Measurements from ENCODE around the gene CDH24. TPM values are rescaled to one million over a fixed set of nuclear protein-coding genes. Genes with fewer than 3 reads are reported as not detected.

Gene CDH24
- total and polyA plus RNA-seq, 2 of the 8 experiments (the other 6 are each of a cell fraction or from before 2014, with no cell fraction given): 18.1 to 27.6 TPM

DNA sequence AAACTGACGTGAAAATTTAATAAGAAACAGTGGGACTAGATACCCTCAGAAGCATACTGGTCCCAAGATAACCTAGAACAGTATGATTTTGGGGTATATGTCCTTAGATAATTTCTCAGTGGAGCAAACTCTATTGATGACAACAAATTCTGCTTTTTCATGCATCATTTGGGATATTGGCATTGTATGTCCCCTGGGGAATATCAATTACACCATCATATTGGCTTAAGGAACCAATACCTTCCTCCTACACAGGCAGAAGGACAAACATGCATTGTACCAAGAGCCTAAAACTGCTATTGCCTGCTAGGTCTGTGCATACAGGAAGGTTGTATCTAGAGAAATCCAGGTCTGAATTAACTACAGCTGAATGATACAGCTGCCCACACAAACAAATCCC, 17.6 kb upstream of the CDH24 start:
- no peak overlapping the region for H2BK12ac ChIP-seq (ENCODE audit: low read depth, low read length)
- no peak for TF ChIP-seq ASH2L (IDR thresholded peaks at IDR 0.05; ENCODE audit: low read length)
- no peak for TF ChIP-seq NRF1 (IDR thresholded peaks at IDR 0.05; ENCODE audit: low read depth, low read length)
- no peak for TF ChIP-seq TEAD4 (IDR thresholded peaks at IDR 0.05; ENCODE audit: low read depth, low read length)
- no peak for TF ChIP-seq SP1 (IDR thresholded peaks at IDR 0.05; ENCODE audit: low read depth, low read length)
- no peak for TF ChIP-seq EGR1 (IDR thresholded peaks at IDR 0.05; ENCODE audit: borderline replicate concordance, low read depth, low read length)
- no peak for TF ChIP-seq RAD21 (IDR thresholded peaks at IDR 0.05 in 1 of 2, conservative IDR thresholded peaks at IDR 0.05 in 1 of 2; ENCODE audit: low read depth in 2 of 2, low read length in 2 of 2)
- no peak for TF ChIP-seq JUN (IDR thresholded peaks at IDR 0.05; ENCODE audit: low read depth, low read length)
- TF ChIP-seq TAF1 (IDR thresholded peaks at IDR 0.05; ENCODE audit: low read depth, low read length): no peak
- TF ChIP-seq SRF (IDR thresholded peaks at IDR 0.05; ENCODE audit: low read depth, low read length): no peak
- TF ChIP-seq CREB1 (IDR thresholded peaks at IDR 0.05): no peak
- no peak for TF ChIP-seq JUND (IDR thresholded peaks at IDR 0.05; ENCODE audit: low read length)
- no peak for TF ChIP-seq SAP30 (IDR thresholded peaks at IDR 0.05; ENCODE audit: insufficient read depth, insufficient replicate concordance, low read length)
- TF ChIP-seq RNF2 (IDR thresholded peaks at IDR 0.05; ENCODE audit: borderline replicate concordance, low read depth, low read length, missing control alignments, poor library complexity, severe bottlenecking): no peak
- no peak overlapping the region for H2AFZ ChIP-seq (ENCODE audit: low read length)
- no peak overlapping the region for H2BK15ac ChIP-seq (ENCODE audit: low read length)
- no peak overlapping the region for H3K4ac ChIP-seq (replicated peaks; ENCODE audit: insufficient read length, low read depth, low read length)
- H3K4me3 ChIP-seq (ENCODE audit: extremely low read depth in 1 of 4, insufficient read depth in 2 of 4, low read depth in 3 of 4, low read length in 4 of 4): no peak overlapping the region
- H3K9me3 ChIP-seq (ENCODE audit: insufficient read depth in 2 of 2, low read depth in 1 of 2, low read length in 1 of 2): no peaks in the 10 kb centered on the region; a peak in 1 of 4 replicates
- peaks cover 29 to 63% (median 49%) of the 10 kb centered on the region in 4 experiments for H3K36me3 ChIP-seq (ENCODE audit: control insufficient read depth in 2 of 4, insufficient read depth in 4 of 4, low read length in 3 of 4)
- ChIA-PET CTCF (ENCODE audit: partially characterized antibody) (interaction anchor here (0.8 to 4.2 kb wide), 5 partner anchors 9 to 89 kb away, joined by 3 to 28 read pairs (median 3); no protein-coding TSS in a partner anchor), POLR2A (ENCODE audit: partially characterized antibody) (interaction anchor here (1.9 to 2.1 kb wide), 2 partner anchors 13 to 15 kb away, joined by 4 to 6 read pairs; no protein-coding TSS in a partner anchor)
- H2BK20ac ChIP-seq (ENCODE audit: low read length): no peak overlapping the region
- H4K5ac ChIP-seq (ENCODE audit: insufficient read length, low read depth, low read length): no peak overlapping the region
- H3K56ac ChIP-seq (replicated peaks; ENCODE audit: insufficient read length, low read depth, low read length): no peak overlapping the region
- no peak overlapping the region; a peak in 1 of 7 replicates for H3K9ac ChIP-seq (replicated peaks in 1 of 4; ENCODE audit: extremely low read depth in 1 of 4, low read depth in 3 of 4, low read length in 3 of 4)
- FAIRE-seq (no peak), DNase-seq (ENCODE audit: low read depth in 1 of 2, low spot score in 2 of 2) (no peak)
- peaks cover 14 to 24% of the 10 kb centered on the region in 2 experiments for H3K79me2 ChIP-seq (ENCODE audit: control insufficient read depth in 1 of 2, insufficient read depth in 2 of 2, low read length in 2 of 2)
- H4K91ac ChIP-seq (replicated peaks; ENCODE audit: insufficient read length, low read length): no peak overlapping the region
- WGBS, 2 experiments (ENCODE audit: extremely low coverage in 1 of 2, insufficient coverage in 1 of 2, insufficient read length in 1 of 2, insufficient replicate concordance in 2 of 2, low coverage in 1 of 2, low lambda C conversion rate in 2 of 2, missing lambda C conversion rate in 1 of 2): 100% methylated on average over 1 of the region's 1 CpG; no CpG with 5 or more reads in 1 of the 2 experiments
- H3K18ac ChIP-seq (ENCODE audit: extremely low read depth, low read length): no peak overlapping the region
- H4K8ac ChIP-seq (ENCODE audit: extremely low read depth, insufficient read depth, low read length): no peak overlapping the region
- no peak overlapping the region for H3K23ac ChIP-seq (ENCODE audit: insufficient read length)
- H4K20me1 ChIP-seq (replicated peaks in 1 of 2; ENCODE audit: control insufficient read depth in 1 of 2, insufficient read depth in 2 of 2, low read length in 2 of 2): peaks cover 1 to 12% of the 10 kb centered on the region in 2 experiments
- H3K14ac ChIP-seq (ENCODE audit: insufficient read length): no peak overlapping the region
- no peaks in the 10 kb centered on the region for H3K27me3 ChIP-seq (replicated peaks in 1 of 4; ENCODE audit: control insufficient read depth in 3 of 4, extremely low read depth in 1 of 4, insufficient read depth in 3 of 4, low read length in 3 of 4)
- H3K23me2 ChIP-seq (ENCODE audit: low read depth, low read length): peaks cover 14% of the 10 kb centered on the region
- H3K4me1 ChIP-seq (replicated peaks in 1 of 4; ENCODE audit: control insufficient read depth in 3 of 4, insufficient read depth in 4 of 4, low read length in 3 of 4): peaks cover 5 to 13% (median 10%) of the 10 kb centered on the region in 4 experiments; a peak in 6 of 7 replicates
- H3K27ac ChIP-seq (ENCODE audit: low read depth, low read length): no peak overlapping the region
- H2BK120ac ChIP-seq (replicated peaks; ENCODE audit: low read depth, low read length): no peak overlapping the region
- no peak overlapping the region for H2AK5ac ChIP-seq (ENCODE audit: low read depth, low read length)
- peaks cover 2% of the 10 kb centered on the region; the same call in 1 of the 2 replicates for H3K79me1 ChIP-seq (ENCODE audit: low read depth, low read length)
- no peak overlapping the region for H3K4me2 ChIP-seq (ENCODE audit: insufficient read depth in 1 of 2, low read depth in 2 of 2, low read length in 2 of 2)
- H2BK5ac ChIP-seq (ENCODE audit: low read depth, low read length): no peak overlapping the region

All from H1 (cell line).